Neural progenitor cell (in vitro differentiated cells): ENCODE measurements around the gene NDUFB10. TPM values are rescaled to one million over a fixed set of nuclear protein-coding genes. Genes with fewer than 3 reads are reported as not detected.

Experiments
- DNase-seq: peaks from one replicate; pipeline ENCODE4 v3.0.0-alpha.2; 2016; ENCODE audit warnings: low spot score
- H2AFZ ChIP-seq: fragments of 200-600 bp; sonication (generic); replicated peaks from 2 replicates; pipeline ENCODE4 v1.6.1; 2016; ENCODE audit warnings: antibody characterized with exemption
- H3F3A ChIP-seq: fragments of 200-600 bp; sonication (generic); 2 replicates; pipeline ENCODE4 v1.6.1; 2016; ENCODE audit warnings: antibody characterized with exemption, low read depth
- H3K27ac ChIP-seq: fragments of 200-600 bp; sonication (generic); 2 replicates; pipeline ENCODE4 v1.5.1; 2016; ENCODE audit warnings: mild to moderate bottlenecking
- H3K27me3 ChIP-seq: fragments of 200-600 bp; sonication (generic); 2 replicates; pipeline ENCODE4 v1.6.1; 2016; ENCODE audit warnings: mild to moderate bottlenecking, moderate library complexity
- H3K36me3 ChIP-seq: fragments of 200-600 bp; sonication (generic); 2 replicates; pipeline ENCODE4 v1.5.1; 2016
- H3K4me1 ChIP-seq: fragments of 200-600 bp; sonication (generic); 2 replicates; pipeline ENCODE4 v1.6.1; 2016; ENCODE audit warnings: mixed run types
- H3K4me2 ChIP-seq: fragments of 200-600 bp; sonication (generic); 2 replicates; pipeline ENCODE4 v1.6.1; 2016
- H3K4me3 ChIP-seq: fragments of 200-600 bp; sonication (generic); 2 replicates; pipeline ENCODE4 v1.5.1; 2016
- H3K79me2 ChIP-seq: fragments of 200-600 bp; sonication (generic); 2 replicates; pipeline ENCODE4 v1.6.1; 2016; ENCODE audit warnings: low read depth
- H3K9ac ChIP-seq: fragments of 200-600 bp; sonication (generic); 2 replicates; pipeline ENCODE4 v1.6.1; 2016
- H3K9me3 ChIP-seq: fragments of 200-600 bp; sonication (generic); 2 replicates; pipeline ENCODE4 v1.5.1; 2016; ENCODE audit warnings: low read depth
- H4K20me1 ChIP-seq: fragments of 200-600 bp; sonication (generic); 2 replicates; pipeline ENCODE4 v1.6.1; 2016; ENCODE audit warnings: low read depth
- H3K27ac Mint-ChIP-seq: 3 replicates; pipeline ENCODE4 v1.8.0; 2021; ENCODE audit warnings: mixed read lengths
- H3K27me3 Mint-ChIP-seq: 2 replicates; pipeline ENCODE4 v1.8.0; 2022; ENCODE audit warnings: low read depth, mild to moderate bottlenecking, inconsistent platforms, moderate library complexity, mixed read lengths; ENCODE audit not compliant: insufficient read depth
- H3K36me3 Mint-ChIP-seq: 3 replicates; pipeline ENCODE4 v1.8.0; 2021; ENCODE audit warnings: mixed read lengths
- H3K4me1 Mint-ChIP-seq: 3 replicates; pipeline ENCODE4 v1.8.0; 2021; ENCODE audit warnings: mixed read lengths
- H3K4me3 Mint-ChIP-seq: 3 replicates; pipeline ENCODE4 v1.8.0; 2021; ENCODE audit warnings: mild to moderate bottlenecking, moderate library complexity, mixed read lengths
- H3K9me3 Mint-ChIP-seq: 3 replicates; pipeline ENCODE4 v1.8.0; 2020; ENCODE audit warnings: mixed read lengths
- EZH2 ChIP-seq: fragments of 200-600 bp; sonication (generic); IDR thresholded peaks from 2 replicates; pipeline ENCODE4 v1.6.1; 2017; ENCODE audit warnings: antibody characterized with exemption, mild to moderate bottlenecking, moderate library complexity
- EZH2phosphoT487 ChIP-seq: fragments of 200-600 bp; sonication (generic); IDR thresholded peaks from 2 replicates; pipeline ENCODE4 v1.6.1; 2017; ENCODE audit warnings: antibody characterized with exemption
- total RNA-seq: library from RNA; depleted of rRNA; stranded (reverse); fragments of >200 nt; gene quantifications from 2 replicates; pipeline ENCODE4 v1.2.3, GENCODE V29; 2015; ENCODE audit warnings: low replicate concordance
- TF ChIP-seq, protein P1 (sequence below): fragments of 200-600 bp; sonication (generic); IDR thresholded peaks from 2 replicates; pipeline ENCODE4 v1.5.1; 2017; ENCODE audit warnings: antibody characterized with exemption, mild to moderate bottlenecking

Gene NDUFB10
- total RNA-seq, 1 donor from 2014 or later = 155 TPM

DNA sequence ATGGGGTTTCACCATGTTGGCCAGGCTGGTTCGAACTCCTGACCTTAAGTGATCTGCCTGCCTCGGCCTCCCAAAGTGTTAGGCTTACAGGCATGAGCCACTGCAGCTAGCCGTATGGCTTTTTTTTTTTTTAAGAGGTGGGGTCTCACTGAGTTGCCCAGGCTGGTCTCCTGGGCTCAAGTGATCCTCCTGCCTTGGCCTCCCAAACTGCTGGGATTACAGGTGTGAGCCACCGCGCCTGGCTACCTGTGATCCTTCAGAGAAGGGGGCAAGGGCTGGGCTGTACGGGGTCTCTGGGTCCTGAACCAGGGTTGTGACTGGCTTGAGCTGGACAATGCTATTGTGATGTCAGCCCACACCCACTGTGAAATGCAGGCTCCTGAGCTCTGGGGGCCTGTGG lies 7.1 kb downstream of the NDUFB10 start, which contains the start of gene RNF151:
RNF151 (plus strand) TSS at position 397 of the 400 bp plus-strand sequence. CDS start 26 bp downstream, outside the sequence.
- TF ChIP-seq, protein P1, sequence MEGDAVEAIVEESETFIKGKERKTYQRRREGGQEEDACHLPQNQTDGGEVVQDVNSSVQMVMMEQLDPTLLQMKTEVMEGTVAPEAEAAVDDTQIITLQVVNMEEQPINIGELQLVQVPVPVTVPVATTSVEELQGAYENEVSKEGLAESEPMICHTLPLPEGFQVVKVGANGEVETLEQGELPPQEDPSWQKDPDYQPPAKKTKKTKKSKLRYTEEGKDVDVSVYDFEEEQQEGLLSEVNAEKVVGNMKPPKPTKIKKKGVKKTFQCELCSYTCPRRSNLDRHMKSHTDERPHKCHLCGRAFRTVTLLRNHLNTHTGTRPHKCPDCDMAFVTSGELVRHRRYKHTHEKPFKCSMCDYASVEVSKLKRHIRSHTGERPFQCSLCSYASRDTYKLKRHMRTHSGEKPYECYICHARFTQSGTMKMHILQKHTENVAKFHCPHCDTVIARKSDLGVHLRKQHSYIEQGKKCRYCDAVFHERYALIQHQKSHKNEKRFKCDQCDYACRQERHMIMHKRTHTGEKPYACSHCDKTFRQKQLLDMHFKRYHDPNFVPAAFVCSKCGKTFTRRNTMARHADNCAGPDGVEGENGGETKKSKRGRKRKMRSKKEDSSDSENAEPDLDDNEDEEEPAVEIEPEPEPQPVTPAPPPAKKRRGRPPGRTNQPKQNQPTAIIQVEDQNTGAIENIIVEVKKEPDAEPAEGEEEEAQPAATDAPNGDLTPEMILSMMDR = no peak
- TF ChIP-seq EZH2phosphoT487 = no peak
- no peak for TF ChIP-seq EZH2
- peaks cover 25% of the 10 kb centered on the region for H3K4me1 Mint-ChIP-seq

DNA sequence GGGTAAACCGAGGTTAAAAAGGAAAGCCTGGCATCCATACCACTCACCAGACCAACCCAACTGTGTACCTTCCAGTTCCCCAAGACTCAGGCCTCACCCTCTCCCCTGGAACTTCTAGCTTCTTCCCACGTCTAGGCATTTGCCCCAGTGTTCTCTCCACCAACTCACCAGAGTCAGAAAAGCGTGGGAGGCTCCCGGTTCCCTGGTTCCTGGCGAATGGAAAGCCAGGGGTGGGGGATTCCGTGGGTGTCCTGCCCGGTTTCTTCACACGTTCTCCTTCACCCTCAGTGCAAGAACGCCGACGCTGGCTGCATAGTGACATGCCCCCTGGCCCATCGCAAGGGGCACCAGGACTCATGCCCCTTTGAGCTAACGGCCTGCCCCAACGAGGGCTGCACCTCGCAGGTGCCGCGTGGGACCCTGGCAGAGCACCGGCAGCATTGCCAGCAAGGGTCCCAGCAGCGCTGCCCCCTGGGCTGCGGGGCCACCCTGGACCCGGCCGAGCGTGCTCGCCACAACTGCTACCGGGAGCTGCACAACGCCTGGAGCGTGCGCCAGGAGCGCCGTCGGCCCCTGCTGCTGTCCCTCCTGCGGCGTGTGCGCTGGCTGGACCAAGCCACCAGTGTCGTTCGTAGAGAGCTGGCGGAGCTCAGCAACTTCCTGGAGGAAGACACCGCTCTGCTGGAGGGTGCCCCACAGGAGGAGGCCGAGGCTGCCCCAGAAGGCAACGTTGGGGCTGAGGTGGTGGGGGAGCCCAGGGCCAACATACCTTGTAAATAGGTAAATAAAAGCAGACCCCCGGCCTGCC lies 9.0 kb downstream of the NDUFB10 start:
- Histone ChIP-seq H3K9me3 (no peaks in the 10 kb centered on the region), H2AFZ (no peak overlapping the region), H3K27me3 (no peaks in the 10 kb centered on the region), H3F3A (peaks cover 14% of the 10 kb centered on the region), H3K4me3 (no peak overlapping the region), H3K4me2 (no peak overlapping the region), H3K79me2 (peaks cover 46% of the 10 kb centered on the region), H3K4me1 (peaks cover 14% of the 10 kb centered on the region), H3K36me3 (no peaks in the 10 kb centered on the region), H3K9ac (no peak overlapping the region), H4K20me1 (peaks cover 22% of the 10 kb centered on the region), H3K27ac (no peak overlapping the region)
- Mint-ChIP-seq H3K9me3 (no peaks in the 10 kb centered on the region), H3K4me3 (peak overlapping the region; percentile 54), H3K36me3 (peaks cover 5% of the 10 kb centered on the region), H3K27me3 (peaks cover 2% of the 10 kb centered on the region), H3K4me1 (peaks cover 31% of the 10 kb centered on the region), H3K27ac (no peak overlapping the region)
- no peak for DNase-seq
- TF ChIP-seq EZH2phosphoT487 (no peak), EZH2 (no peak)
- TF ChIP-seq, protein P1 = no peak

More for the DNA sequence above, 7.1 kb downstream of the NDUFB10 start, which contains the start of gene RNF151:
- H3K9me3 ChIP-seq = no peaks in the 10 kb centered on the region
- no peaks in the 10 kb centered on the region for H3K27me3 ChIP-seq
- H3K36me3 ChIP-seq = no peaks in the 10 kb centered on the region
- H3K27ac ChIP-seq = no peak within 1 kb of the TSS
- no peak within 1 kb of the TSS for H2AFZ ChIP-seq
- peaks cover 31% of the 10 kb centered on the region for H4K20me1 ChIP-seq
- H3K9me3 Mint-ChIP-seq = no peaks in the 10 kb centered on the region
- peaks cover 12% of the 10 kb centered on the region for H3K36me3 Mint-ChIP-seq
- peaks cover 33% of the 10 kb centered on the region for H3F3A ChIP-seq
- peak within 1 kb of the TSS; percentile 98 for H3K9ac ChIP-seq
- no peak within 1 kb of the TSS for H3K27ac Mint-ChIP-seq
- peaks cover 17% of the 10 kb centered on the region for H3K4me1 ChIP-seq
- H3K4me3 Mint-ChIP-seq = peak within 1 kb of the TSS; percentile 95
- H3K27me3 Mint-ChIP-seq = peaks cover 2% of the 10 kb centered on the region
- H3K4me2 ChIP-seq = peak within 1 kb of the TSS; percentile 90
- DNase-seq = no peak
- peak within 1 kb of the TSS; percentile 98 for H3K4me3 ChIP-seq
- H3K79me2 ChIP-seq = peaks cover 44% of the 10 kb centered on the region

DNA sequence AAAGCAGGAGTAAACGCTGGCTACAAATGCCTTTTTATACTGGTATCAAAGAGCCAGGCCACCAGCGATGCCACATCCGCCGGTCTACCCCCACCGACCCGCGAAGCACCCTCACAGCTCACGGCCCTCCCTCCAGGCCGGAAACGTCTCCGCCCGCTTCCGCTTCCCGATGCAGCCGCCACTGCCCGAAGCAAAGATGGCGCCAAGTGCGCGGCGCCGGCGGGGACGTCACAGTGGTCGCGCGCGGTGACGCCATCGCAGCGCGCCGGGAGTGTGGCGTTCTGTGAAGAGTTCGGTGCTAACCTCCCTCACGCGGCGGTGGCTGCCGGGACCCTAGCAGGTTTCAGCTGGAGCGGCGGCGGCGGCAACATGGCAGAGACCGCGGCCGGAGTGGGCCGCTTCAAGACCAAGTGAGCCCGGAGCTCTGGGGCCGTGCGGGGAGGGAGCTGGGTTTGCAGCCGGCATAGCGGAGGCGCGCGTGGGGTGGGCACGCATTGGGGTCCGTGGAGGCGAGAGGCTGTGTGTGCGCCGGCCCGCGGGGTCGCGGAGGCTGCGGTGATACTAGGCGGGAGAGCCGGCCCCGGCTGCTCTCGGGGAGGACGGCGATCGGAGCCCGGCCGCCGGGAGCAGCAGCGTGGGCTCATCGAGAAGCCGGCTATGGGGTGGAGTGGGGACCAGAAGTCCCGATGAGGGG lies 12.6 kb downstream of the NDUFB10 start, which contains the start of gene TBL3:
TBL3 (plus strand) TSS at position 258 of the 694 bp plus-strand sequence; CDS start at position 370, 112 bp downstream.
- H3K27ac ChIP-seq = peak within 1 kb of the TSS; percentile 24
- peaks cover 3% of the 10 kb centered on the region for H3K36me3 Mint-ChIP-seq
- peaks cover 4% of the 10 kb centered on the region for H3F3A ChIP-seq
- peaks cover 25% of the 10 kb centered on the region for H3K79me2 ChIP-seq
- peaks cover 15% of the 10 kb centered on the region for H4K20me1 ChIP-seq
- H3K9ac ChIP-seq = peak within 1 kb of the TSS; percentile 95
- peak; percentile 96 for DNase-seq
- TF ChIP-seq, protein P1 = no peak
- TF ChIP-seq EZH2phosphoT487 = peak; percentile 19
- H3K4me1 Mint-ChIP-seq = peaks cover 18% of the 10 kb centered on the region
- H3K4me1 ChIP-seq = peaks cover 4% of the 10 kb centered on the region
- H3K4me2 ChIP-seq = peak within 1 kb of the TSS; percentile 86
- H3K4me3 Mint-ChIP-seq = peak within 1 kb of the TSS; percentile 95
- H3K4me3 ChIP-seq = peak within 1 kb of the TSS; percentile 91
- no peaks in the 10 kb centered on the region for H3K9me3 ChIP-seq
- peak within 1 kb of the TSS; percentile 38 for H2AFZ ChIP-seq
- H3K27me3 Mint-ChIP-seq = peaks cover 2% of the 10 kb centered on the region
- H3K9me3 Mint-ChIP-seq = no peaks in the 10 kb centered on the region
- H3K36me3 ChIP-seq = no peaks in the 10 kb centered on the region
- H3K27ac Mint-ChIP-seq = peak within 1 kb of the TSS; percentile 91
- no peaks in the 10 kb centered on the region for H3K27me3 ChIP-seq
